Activated CD8-positive, alpha-beta T cell treated with anti-CD3 and anti-CD28 coated beads, Interleukin-2, amount 10 ng/mL, durations not matched to agents 7 days and 5 days (primary cell): ENCODE data around the gene HNRNPU. TPM values are rescaled to one million over a fixed set of nuclear protein-coding genes. Genes with fewer than 3 reads are reported as not detected.

Experiments used
- ATAC-seq: fragments of 150-1000 bp; cut with Tn5 transposase; one replicate; pipeline ENCODE4 v1.10.0; 2021; ENCODE audit warnings: moderate library complexity
- CTCF ChIA-PET: fragments of 350-600 bp; sonication (Branson Sonifier 250); formaldehyde crosslinking; loops from one replicate; lab custom pipeline; 2021; ENCODE audit warnings: antibody characterized with exemption; lab: Charles Lee
- POLR2A ChIA-PET: fragments of 350-600 bp; sonication (Branson Sonifier 250); formaldehyde crosslinking; loops from one replicate; lab custom pipeline; 2021; ENCODE audit warnings: antibody characterized with exemption; lab: Charles Lee
- DNase-seq: peaks from one replicate; pipeline ENCODE4 v3.0.0-alpha.2; 2020
- H3K27ac Mint-ChIP-seq: one replicate; pipeline ENCODE4 v1.8.0; 2021; ENCODE audit warnings: mild to moderate bottlenecking, mixed read lengths
- H3K27me3 Mint-ChIP-seq: one replicate; pipeline ENCODE4 v1.8.0; 2021; ENCODE audit warnings: low read depth, mixed read lengths
- H3K36me3 Mint-ChIP-seq: one replicate; pipeline ENCODE4 v1.8.0; 2021; ENCODE audit warnings: low read depth, mixed read lengths
- H3K4me1 Mint-ChIP-seq: one replicate; pipeline ENCODE4 v1.8.0; 2021; ENCODE audit warnings: low read depth, mixed read lengths
- H3K4me3 Mint-ChIP-seq: one replicate; pipeline ENCODE4 v1.8.0; 2021; ENCODE audit warnings: mild to moderate bottlenecking, mixed read lengths
- H3K9me3 Mint-ChIP-seq: one replicate; pipeline ENCODE4 v1.8.0; 2022; ENCODE audit warnings: mixed read lengths; ENCODE audit not compliant: insufficient read depth
- total RNA-seq, 2 experiments: library from RNA; stranded (reverse); gene quantifications; one replicate each; pipeline ENCODE4 v1.2.3, GENCODE V29; 2021

HNRNPU gene
- total RNA-seq: 100 to 1,000 TPM; 432 to 435 TPM

DNA sequence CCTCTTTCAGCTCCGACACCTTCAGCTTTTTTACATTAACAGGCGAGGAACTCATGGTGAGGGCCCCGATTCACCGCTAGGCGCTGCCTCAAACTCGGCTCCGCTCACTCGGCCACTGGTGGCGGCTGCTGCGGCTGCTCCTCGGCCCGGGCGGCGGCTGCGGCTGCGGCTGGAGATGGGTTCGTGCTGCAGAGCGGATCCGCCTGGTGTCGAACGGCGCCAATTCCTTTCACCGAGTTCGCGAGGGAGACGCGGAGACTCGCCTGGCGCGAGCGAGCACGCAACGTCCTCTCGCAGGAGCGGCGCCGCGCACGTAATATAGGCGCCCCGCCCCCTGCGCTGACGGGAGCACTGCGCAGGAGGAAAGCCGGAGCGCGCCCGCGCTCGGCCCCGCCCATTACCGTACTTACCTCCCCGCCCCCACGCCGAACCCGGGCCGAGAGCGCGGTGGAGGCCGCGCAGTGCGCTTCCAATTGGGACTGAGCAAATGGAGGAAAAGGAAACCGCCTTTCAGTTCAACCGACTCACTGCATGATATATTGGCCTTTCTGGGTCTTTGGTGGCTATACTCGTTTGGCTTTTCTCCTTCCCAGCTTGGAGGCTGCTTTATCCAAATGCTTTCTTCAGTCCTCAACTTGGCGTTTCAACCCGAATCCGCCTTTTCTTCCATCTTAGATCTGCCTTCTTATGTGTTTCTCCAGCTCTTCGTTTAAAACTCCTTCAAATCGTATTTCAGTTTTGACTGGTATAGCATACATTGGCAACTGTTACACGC is at the start of gene HNRNPU:
Gene HNRNPU, minus strand, starts transcription at position 291 of the 775 bp plus-strand sequence. Its CDS starts 236 bp downstream, at position 55.
- no peaks in the 10 kb centered on the region for H3K27me3 Mint-ChIP-seq
- POLR2A ChIA-PET: interaction anchor here (0.6 to 6.6 kb wide), 21 partner anchors 10 to 1609 kb away, joined by 3 to 180 read pairs (median 8); partner anchors contain the start of genes CATSPERE, CEP170, COX20 and DESI2
- peaks cover 36% of the 10 kb centered on the region for H3K4me1 Mint-ChIP-seq
- peak within 1 kb of the TSS; percentile 93 for H3K4me3 Mint-ChIP-seq
- CTCF ChIA-PET: interaction anchor here (0.8 to 6.8 kb wide), 17 partner anchors 9 to 260 kb away, joined by 3 to 39 read pairs (median 4); partner anchors contain the start of gene COX20
- H3K27ac Mint-ChIP-seq: peak within 1 kb of the TSS; percentile 96
- peak; percentile 70 for ATAC-seq
- H3K9me3 Mint-ChIP-seq: no peaks in the 10 kb centered on the region
- DNase-seq: peak; percentile 96
- peaks cover 36% of the 10 kb centered on the region for H3K36me3 Mint-ChIP-seq

DNA sequence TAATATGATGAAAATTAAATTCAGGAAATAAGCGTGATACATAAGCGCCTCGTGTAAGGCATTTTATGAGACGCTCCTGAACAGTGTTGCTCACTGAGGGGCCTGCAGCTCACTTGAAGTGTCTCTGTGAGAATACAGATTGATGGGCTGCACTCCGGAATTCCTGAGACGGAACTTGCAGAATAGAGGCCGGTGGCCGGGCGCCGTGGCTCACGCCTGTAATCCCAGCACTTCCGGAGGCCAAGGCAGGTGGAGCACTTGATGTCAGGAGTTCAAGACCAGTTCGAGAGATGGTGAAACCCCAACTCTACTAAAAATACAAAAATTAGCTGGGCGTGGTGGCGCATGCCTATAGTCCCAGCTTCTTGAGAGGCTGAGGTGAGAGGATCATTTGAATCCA is 49.5 kb upstream of the HNRNPU start:
- Mint-ChIP-seq H3K4me1 (peaks cover 3% of the 10 kb centered on the region), H3K36me3 (no peaks in the 10 kb centered on the region), H3K27me3 (peaks cover 2% of the 10 kb centered on the region), H3K27ac (no peak overlapping the region), H3K4me3 (no peak overlapping the region), H3K9me3 (no peaks in the 10 kb centered on the region)
- DNase-seq (no peak), ATAC-seq (no peak)
- ChIA-PET POLR2A (no interaction called here), CTCF (no interaction called here)

DNA sequence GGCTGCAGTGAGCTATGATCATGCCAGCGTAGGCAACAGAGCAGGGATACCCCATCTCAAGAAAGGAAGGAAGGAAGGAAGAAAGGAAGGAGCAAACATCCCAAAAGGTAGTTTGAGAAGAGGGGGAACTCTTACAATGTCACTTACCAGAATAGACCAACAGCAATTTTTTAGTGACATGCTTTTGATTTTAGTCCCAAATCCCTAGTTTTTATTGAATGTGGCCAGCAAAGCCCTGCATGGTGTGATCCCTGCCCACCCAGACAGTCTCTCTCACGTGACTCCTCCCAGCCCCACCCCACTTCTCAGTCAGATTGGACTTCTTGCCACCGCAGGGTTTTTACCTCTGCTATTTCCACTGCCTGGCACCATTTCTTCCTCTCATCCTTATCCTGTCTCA is 39.8 kb upstream of the HNRNPU start:
- ATAC-seq (no peak), DNase-seq (no peak)
- H3K9me3 Mint-ChIP-seq: no peaks in the 10 kb centered on the region
- H3K36me3 Mint-ChIP-seq: no peaks in the 10 kb centered on the region
- ChIA-PET POLR2A (no interaction called here), CTCF (no interaction called here)
- H3K27ac Mint-ChIP-seq: no peak overlapping the region
- H3K27me3 Mint-ChIP-seq: no peaks in the 10 kb centered on the region
- H3K4me3 Mint-ChIP-seq: no peak overlapping the region
- H3K4me1 Mint-ChIP-seq: no peaks in the 10 kb centered on the region

DNA sequence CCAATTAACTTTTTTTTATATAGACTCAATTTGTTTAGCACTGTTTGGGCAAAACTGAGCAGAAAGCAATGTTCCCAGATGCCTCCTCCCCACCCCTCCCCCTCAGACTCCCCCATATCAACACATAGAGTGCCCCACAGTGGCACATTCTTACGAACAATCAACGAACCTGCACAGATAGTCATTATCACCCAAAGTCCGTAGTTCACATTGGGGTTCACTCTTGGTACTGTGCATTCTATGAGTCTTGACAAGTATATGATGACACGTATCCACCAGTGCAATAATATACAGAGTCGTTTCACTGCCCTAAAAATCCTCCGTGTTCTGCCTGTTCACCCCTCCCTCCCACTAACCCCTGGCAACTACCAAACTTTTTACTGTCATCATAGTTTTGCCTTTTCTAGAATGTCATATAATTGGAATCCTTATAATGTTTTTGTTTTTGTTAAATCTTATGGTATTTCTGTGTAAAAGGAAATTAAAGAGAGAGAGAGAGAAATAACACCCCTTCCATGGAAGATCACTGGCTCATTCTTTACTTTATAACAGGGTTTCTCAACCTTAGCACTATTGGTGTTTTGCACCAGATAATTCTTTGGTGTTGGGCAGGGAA is 37.2 kb upstream of the HNRNPU start:
- Mint-ChIP-seq H3K9me3 (no peaks in the 10 kb centered on the region), H3K4me3 (no peak overlapping the region), H3K4me1 (no peaks in the 10 kb centered on the region), H3K27ac (no peak overlapping the region), H3K27me3 (no peaks in the 10 kb centered on the region), H3K36me3 (no peaks in the 10 kb centered on the region)
- DNase-seq (no peak), ATAC-seq (no peak)
- ChIA-PET POLR2A (no interaction called here), CTCF (no interaction called here)

DNA sequence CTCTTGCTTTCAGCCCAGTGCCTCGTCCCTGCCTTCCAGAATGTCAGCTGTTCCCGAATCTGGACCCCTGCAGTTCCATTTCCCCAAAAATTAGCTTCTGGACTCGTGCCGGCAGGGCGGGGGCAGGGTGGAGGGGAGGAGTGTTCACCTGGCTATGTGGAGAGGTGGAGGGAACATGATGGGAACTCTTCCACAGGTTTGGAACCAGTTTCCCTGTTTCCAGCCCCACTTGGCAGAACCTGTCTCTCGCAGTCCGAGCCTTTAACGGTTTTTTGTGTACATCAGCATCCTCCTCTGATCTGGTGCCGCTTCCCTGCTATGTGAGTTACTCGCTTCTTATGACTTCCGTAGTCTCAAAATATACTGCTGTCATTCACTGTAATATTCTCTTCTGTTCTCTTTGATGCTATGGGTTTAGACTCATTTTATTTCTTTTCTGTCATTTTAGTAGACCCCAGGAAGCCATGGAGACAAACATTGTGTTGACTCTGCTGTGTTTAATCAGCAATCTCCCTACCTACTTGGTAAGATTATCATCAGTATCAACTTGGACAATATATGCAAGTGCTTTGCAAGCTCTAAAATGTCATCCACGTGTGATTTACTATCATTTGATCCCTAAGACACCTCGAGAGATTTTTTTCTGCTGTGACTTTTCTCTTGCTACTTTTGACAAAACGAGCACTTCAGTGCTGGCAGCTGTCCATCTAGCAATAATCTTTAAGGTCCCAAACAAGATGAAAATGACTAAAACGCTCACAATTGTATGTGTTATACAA is 33.3 kb upstream of the HNRNPU start:
- Mint-ChIP-seq H3K36me3 (no peaks in the 10 kb centered on the region), H3K9me3 (no peaks in the 10 kb centered on the region), H3K27me3 (no peaks in the 10 kb centered on the region), H3K4me1 (no peaks in the 10 kb centered on the region), H3K27ac (no peak overlapping the region), H3K4me3 (no peak overlapping the region)
- ATAC-seq: no peak
- ChIA-PET POLR2A (no interaction called here), CTCF (no interaction called here)
- no peak for DNase-seq

DNA sequence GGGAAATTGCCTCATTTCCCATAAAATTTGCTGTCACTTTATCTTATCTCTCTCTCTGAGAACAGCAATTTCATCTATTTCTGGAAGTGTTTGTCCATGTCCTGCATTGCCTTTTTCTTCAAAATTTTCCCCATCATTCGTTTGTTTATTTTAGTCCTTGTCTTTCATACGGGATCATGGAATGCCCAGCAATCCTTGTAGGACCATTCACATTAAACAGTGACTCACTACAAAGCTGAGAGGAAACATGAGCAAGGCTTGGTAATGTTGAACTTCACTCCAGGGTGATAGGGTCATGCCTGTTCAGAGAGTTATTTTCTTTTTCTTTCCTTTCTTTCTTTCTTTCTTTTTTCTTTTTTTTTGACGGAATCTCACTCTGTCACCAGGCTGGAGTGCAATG is 32.2 kb upstream of the HNRNPU start:
- H3K36me3 Mint-ChIP-seq: no peaks in the 10 kb centered on the region
- H3K4me1 Mint-ChIP-seq: no peaks in the 10 kb centered on the region
- ATAC-seq (no peak), DNase-seq (no peak)
- no peak overlapping the region for H3K4me3 Mint-ChIP-seq
- H3K27me3 Mint-ChIP-seq: no peaks in the 10 kb centered on the region
- ChIA-PET CTCF (no interaction called here), POLR2A (no interaction called here)
- H3K27ac Mint-ChIP-seq: no peak overlapping the region
- no peaks in the 10 kb centered on the region for H3K9me3 Mint-ChIP-seq

DNA sequence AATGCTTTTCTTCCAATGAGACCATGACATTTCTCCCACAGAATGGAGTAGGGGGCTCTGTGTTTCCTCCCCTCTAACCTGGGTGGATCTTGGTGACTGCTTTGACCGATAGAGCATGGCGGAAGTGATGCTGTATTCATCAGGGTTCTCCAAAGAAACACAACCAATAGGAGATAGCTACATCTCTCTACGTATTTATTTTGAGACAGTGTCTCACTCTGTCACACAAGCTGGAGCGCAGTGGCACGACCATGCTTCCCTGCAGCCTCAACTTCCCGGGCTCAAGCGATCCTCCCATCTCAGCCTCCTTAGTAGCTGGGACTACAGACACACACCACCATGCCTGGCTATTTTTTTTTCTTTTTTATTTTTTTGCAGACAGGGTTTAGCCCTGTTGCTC is 29.5 kb upstream of the HNRNPU start:
- no peaks in the 10 kb centered on the region for H3K9me3 Mint-ChIP-seq
- ATAC-seq (no peak), DNase-seq (no peak)
- H3K4me1 Mint-ChIP-seq: no peaks in the 10 kb centered on the region
- CTCF ChIA-PET: interaction anchor here (0.5 to 1.0 kb wide), 2 partner anchors 149 to 598 kb away, joined by 3 to 5 read pairs; no protein-coding TSS in a partner anchor
- H3K27me3 Mint-ChIP-seq: no peaks in the 10 kb centered on the region
- no peaks in the 10 kb centered on the region for H3K36me3 Mint-ChIP-seq
- no peak overlapping the region for H3K27ac Mint-ChIP-seq
- POLR2A ChIA-PET: no interaction called here
- no peak overlapping the region for H3K4me3 Mint-ChIP-seq

DNA sequence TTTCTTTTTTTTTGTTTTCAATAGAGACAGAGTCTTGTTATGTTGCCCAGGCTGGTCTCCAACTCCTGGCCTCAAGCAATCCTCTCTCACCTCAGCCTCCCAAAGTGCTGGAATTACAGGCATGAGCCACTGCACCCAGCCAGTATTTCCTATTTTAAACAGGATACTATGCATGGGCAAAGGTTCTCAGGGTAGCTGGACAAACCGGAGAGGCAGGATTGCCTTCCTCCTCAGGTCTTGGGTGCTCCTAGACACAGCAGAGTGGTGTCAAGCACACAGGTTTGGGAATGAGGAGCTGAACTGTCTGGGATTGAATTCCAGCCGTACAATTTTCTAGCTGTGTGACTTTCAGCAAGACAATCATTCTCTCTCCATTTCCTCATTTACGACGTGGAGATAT is 22.9 kb upstream of the HNRNPU start:
- H3K4me3 Mint-ChIP-seq: no peak overlapping the region
- POLR2A ChIA-PET: no interaction called here
- no peaks in the 10 kb centered on the region for H3K4me1 Mint-ChIP-seq
- peaks cover 4% of the 10 kb centered on the region for H3K27me3 Mint-ChIP-seq
- no peak overlapping the region for H3K27ac Mint-ChIP-seq
- DNase-seq (no peak), ATAC-seq (no peak)
- no peaks in the 10 kb centered on the region for H3K9me3 Mint-ChIP-seq
- H3K36me3 Mint-ChIP-seq: no peaks in the 10 kb centered on the region
- CTCF ChIA-PET: interaction anchor here (1.4 kb wide), 1 partner anchor 155 kb away, joined by 3 read pairs; no protein-coding TSS in a partner anchor

DNA sequence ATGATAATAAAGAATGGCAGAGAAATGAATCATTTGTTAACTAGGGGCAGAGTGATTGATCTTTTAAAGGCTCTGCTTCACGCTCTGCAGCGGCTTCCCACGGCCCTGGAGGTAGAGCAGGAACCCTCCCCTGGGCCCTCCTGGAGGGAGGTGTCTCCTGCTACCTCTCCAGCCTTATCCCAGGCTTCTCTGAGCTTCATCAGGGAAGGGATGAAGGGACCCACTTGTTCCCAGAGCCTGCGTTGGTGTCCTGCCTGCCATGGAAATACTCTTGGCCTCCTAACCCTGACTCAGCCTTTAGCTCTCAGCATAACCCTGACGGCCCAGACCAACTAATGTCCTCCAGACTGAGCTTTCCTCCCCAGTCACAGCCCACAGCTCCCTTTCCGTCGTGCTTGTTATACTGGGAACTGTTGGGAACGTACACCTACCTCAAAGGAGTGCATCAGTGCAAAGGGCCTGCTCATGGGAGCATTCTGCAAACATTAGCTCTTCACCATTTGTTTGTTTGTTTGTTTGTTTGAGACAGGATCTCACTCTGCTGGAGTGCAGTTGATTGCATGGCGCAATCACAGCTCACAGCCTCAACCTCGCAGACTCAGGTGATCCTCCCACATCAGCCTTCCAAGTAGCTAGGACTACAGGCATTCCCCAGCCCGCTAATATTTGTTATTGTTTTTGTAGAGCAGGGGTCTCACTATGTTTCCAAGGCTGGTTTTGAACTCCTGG is 17.4 kb upstream of the HNRNPU start:
- Mint-ChIP-seq H3K4me1 (no peaks in the 10 kb centered on the region), H3K9me3 (no peaks in the 10 kb centered on the region), H3K4me3 (no peak overlapping the region), H3K27me3 (peaks cover 4% of the 10 kb centered on the region), H3K36me3 (no peaks in the 10 kb centered on the region), H3K27ac (no peak overlapping the region)
- DNase-seq (no peak), ATAC-seq (no peak)
- ChIA-PET CTCF (no interaction called here), POLR2A (interaction anchor here (0.6 to 1.0 kb wide), 2 partner anchors 46 to 94 kb away, joined by 3 to 6 read pairs; partner anchors contain the start of gene COX20)

DNA sequence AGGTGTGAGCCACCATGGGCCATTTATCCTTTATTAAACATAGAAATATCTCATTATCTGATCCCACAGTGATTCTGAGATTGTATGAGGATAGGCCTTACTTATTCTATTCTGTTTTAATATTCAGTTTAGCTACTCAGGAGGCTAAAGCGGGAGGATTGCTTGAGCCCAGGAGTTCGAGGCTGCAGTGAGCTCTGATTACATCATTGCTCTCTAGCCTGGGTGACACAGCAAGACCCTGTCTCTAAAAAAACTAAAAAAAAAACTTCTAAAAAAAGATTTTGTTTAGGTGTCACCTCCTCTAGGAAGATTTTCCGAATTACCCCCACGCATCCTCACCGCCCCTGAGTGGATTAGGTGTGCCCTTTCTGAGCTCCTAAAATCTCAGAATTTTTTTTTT is 14.3 kb upstream of the HNRNPU start:
- ATAC-seq (no peak), DNase-seq (no peak)
- Mint-ChIP-seq H3K4me1 (no peaks in the 10 kb centered on the region), H3K4me3 (no peak overlapping the region), H3K27ac (no peak overlapping the region), H3K9me3 (no peaks in the 10 kb centered on the region), H3K27me3 (no peaks in the 10 kb centered on the region), H3K36me3 (no peaks in the 10 kb centered on the region)
- POLR2A ChIA-PET: interaction anchor here (2.2 kb wide), 1 partner anchor 14 kb away, joined by 6 read pairs; the partner anchor contains the start of gene HNRNPU
- CTCF ChIA-PET: interaction anchor here (0.6 kb wide), 1 partner anchor 129 kb away, joined by 4 read pairs; no protein-coding TSS in a partner anchor

DNA sequence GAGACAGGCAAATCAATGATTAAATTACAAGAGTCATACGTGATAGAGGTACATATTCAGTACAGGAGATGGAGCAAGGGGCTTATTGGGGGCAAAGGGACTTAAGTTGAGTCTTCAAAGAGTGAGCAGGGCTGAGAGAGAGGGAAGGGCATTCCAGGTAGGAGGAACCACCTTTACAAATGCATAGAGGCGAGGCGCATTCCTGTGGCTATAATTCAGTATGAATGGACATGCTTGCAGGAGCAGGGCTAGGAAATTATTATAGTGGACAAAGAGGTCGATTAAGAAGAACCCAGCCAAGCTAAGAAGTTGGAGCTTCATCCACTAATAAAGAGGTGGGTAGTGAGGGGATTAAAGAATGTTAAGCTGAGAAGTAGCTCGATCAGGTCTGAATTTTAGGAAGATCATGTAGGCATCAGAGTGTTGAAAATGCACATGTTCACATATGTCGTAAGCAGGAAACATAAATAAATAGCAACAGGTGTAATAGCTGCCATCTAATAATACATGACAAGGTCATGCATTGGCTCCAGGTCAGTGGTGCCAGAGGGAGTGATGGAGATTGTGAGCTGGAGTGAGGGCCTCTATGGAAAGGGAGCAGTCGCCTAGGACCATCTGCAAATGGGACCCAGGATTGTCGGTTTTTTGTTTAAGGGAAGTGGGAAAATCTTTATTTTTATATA is 12.0 kb upstream of the HNRNPU start:
- no peak for ATAC-seq
- no peak overlapping the region for H3K4me3 Mint-ChIP-seq
- H3K4me1 Mint-ChIP-seq: no peaks in the 10 kb centered on the region
- no peaks in the 10 kb centered on the region for H3K9me3 Mint-ChIP-seq
- DNase-seq: no peak
- ChIA-PET CTCF (no interaction called here), POLR2A (no interaction called here)
- no peaks in the 10 kb centered on the region for H3K36me3 Mint-ChIP-seq
- H3K27ac Mint-ChIP-seq: no peak overlapping the region
- H3K27me3 Mint-ChIP-seq: no peaks in the 10 kb centered on the region
